DND-41 (cell line): ENCODE results near the gene SLC16A14.

Experiments used
- ATAC-seq: fragments of 200-7000 bp; cut with Tn5 transposase; 3 replicates; pipeline ENCODE4 v1.9.1; 2021; ENCODE audit warnings: low read depth; ENCODE audit not compliant: insufficient read depth
- DNase-seq: peaks from one replicate; pipeline ENCODE4 v3.0.0-alpha.2; 2020
- H2AFZ ChIP-seq: 2 replicates; pipeline ENCODE4 v1.6.0; 2012; ENCODE audit warnings: low read depth, low read length
- H3K27ac ChIP-seq: 2 replicates; pipeline ENCODE4 v1.5.1; 2012; ENCODE audit warnings: low read length, inconsistent platforms
- H3K27me3 ChIP-seq: fragments of 200-600 bp; sonication (generic); 2 replicates; pipeline ENCODE4 v1.6.0; 2012; ENCODE audit warnings: low read length, mild to moderate bottlenecking, inconsistent platforms; ENCODE audit not compliant: insufficient read depth, poor library complexity
- H3K36me3 ChIP-seq: 2 replicates; pipeline ENCODE4 v1.5.1; 2012; ENCODE audit warnings: low read length, inconsistent platforms; ENCODE audit not compliant: insufficient read depth
- H3K4me1 ChIP-seq: 2 replicates; pipeline ENCODE4 v1.5.1; 2012; ENCODE audit warnings: mild to moderate bottlenecking, low read length; ENCODE audit not compliant: insufficient read depth
- H3K4me2 ChIP-seq: 2 replicates; pipeline ENCODE4 v1.6.0; 2012; ENCODE audit warnings: mild to moderate bottlenecking, moderate library complexity, low read length, inconsistent platforms; ENCODE audit not compliant: insufficient read depth
- H3K4me3 ChIP-seq, 2 experiments: fragments of 200-600 bp in 1 of 2; shearing (Covaris generic) in 1 of 2; 2 replicates each; pipeline ENCODE4 v1.5.1; 2012 to 2016; ENCODE audit warnings: inconsistent platforms in 2 of 2, low read length in 2 of 2, mild to moderate bottlenecking in 2 of 2, low read depth in 1 of 2, moderate library complexity in 1 of 2
- H3K79me2 ChIP-seq: 2 replicates; pipeline ENCODE4 v1.6.0; 2012; ENCODE audit warnings: low read length, inconsistent platforms; ENCODE audit not compliant: insufficient read depth
- H3K9ac ChIP-seq: 2 replicates; pipeline ENCODE4 v1.6.0; 2012; ENCODE audit warnings: low read depth, mild to moderate bottlenecking, inconsistent platforms, low read length, moderate library complexity
- H3K9me3 ChIP-seq: 2 replicates; pipeline ENCODE4 v1.5.1; 2012; ENCODE audit warnings: low read length, moderate library complexity, mild to moderate bottlenecking, inconsistent platforms; ENCODE audit not compliant: insufficient read depth, severe bottlenecking
- H4K20me1 ChIP-seq: 2 replicates; pipeline ENCODE4 v1.6.0; 2012; ENCODE audit warnings: low read length; ENCODE audit not compliant: insufficient read depth
- CTCF ChIP-seq: IDR thresholded peaks from 2 replicates; pipeline ENCODE4 v1.5.1; 2012; ENCODE audit warnings: borderline replicate concordance, low read length, moderate library complexity, mild to moderate bottlenecking; ENCODE audit not compliant: poor library complexity, severe bottlenecking; ENCODE audit errors: extremely low read depth
- EZH2 ChIP-seq: IDR thresholded peaks from 3 replicates; pipeline ENCODE4 v1.6.1; 2012; ENCODE audit warnings: borderline replicate concordance, low read depth, mild to moderate bottlenecking, moderate library complexity, low read length, inconsistent platforms; ENCODE audit not compliant: severe bottlenecking

The SLC16A14 gene

GRCh38 chr2:230023313-230023712, 45.4 kb downstream of the SLC16A14 start:
- no peak for TF ChIP-seq CTCF
- TF ChIP-seq EZH2, result no peak
- Histone ChIP-seq H3K27ac (no peak overlapping the region), H3K4me2 (no peak overlapping the region), H3K4me3 (no peak overlapping the region), H3K9ac (no peak overlapping the region), H3K79me2 (no peaks in the 10 kb centered on the region), H3K9me3 (no peaks in the 10 kb centered on the region), H3K36me3 (no peaks in the 10 kb centered on the region), H4K20me1 (no peaks in the 10 kb centered on the region), H3K4me1 (no peaks in the 10 kb centered on the region), H3K27me3 (no peaks in the 10 kb centered on the region), H2AFZ (no peak overlapping the region)
- ATAC-seq (no peak), DNase-seq (no peak)

- Histone ChIP-seq H3K9me3 (no peaks in the 10 kb centered on the region), H3K79me2 (no peaks in the 10 kb centered on the region), H3K4me3 (no peak overlapping the region), H3K36me3 (no peaks in the 10 kb centered on the region), H3K9ac (no peak overlapping the region), H2AFZ (no peak overlapping the region), H4K20me1 (no peaks in the 10 kb centered on the region), H3K27ac (no peak overlapping the region), H3K27me3 (no peaks in the 10 kb centered on the region), H3K4me1 (no peaks in the 10 kb centered on the region), H3K4me2 (no peak overlapping the region)
- DNase-seq (no peak), ATAC-seq (no peak)
- TF ChIP-seq CTCF, result no peak
- no peak for TF ChIP-seq EZH2
These were observed 49.0 kb downstream of the SLC16A14 start for GRCh38 chr2:230019742-230020141.

GRCh38 chr2:230018153-230018552, 50.6 kb downstream of the SLC16A14 start:
- H3K4me3 ChIP-seq, result no peak overlapping the region
- H4K20me1 ChIP-seq, result no peaks in the 10 kb centered on the region
- H3K9me3 ChIP-seq, result no peaks in the 10 kb centered on the region
- no peak overlapping the region for H2AFZ ChIP-seq
- H3K4me1 ChIP-seq, result no peaks in the 10 kb centered on the region
- no peaks in the 10 kb centered on the region for H3K27me3 ChIP-seq
- H3K9ac ChIP-seq, result no peak overlapping the region
- H3K79me2 ChIP-seq, result no peaks in the 10 kb centered on the region
- no peaks in the 10 kb centered on the region for H3K36me3 ChIP-seq
- no peak overlapping the region for H3K4me2 ChIP-seq
- no peak overlapping the region for H3K27ac ChIP-seq
- TF ChIP-seq CTCF, result no peak
- DNase-seq (no peak), ATAC-seq (no peak)

GRCh38 chr2:230016844-230017243, 51.9 kb downstream of the SLC16A14 start:
- ATAC-seq, result no peak
- Histone ChIP-seq H3K27me3 (no peaks in the 10 kb centered on the region), H4K20me1 (no peaks in the 10 kb centered on the region), H3K4me2 (no peak overlapping the region), H3K9me3 (no peaks in the 10 kb centered on the region), H3K36me3 (no peaks in the 10 kb centered on the region), H3K9ac (no peak overlapping the region), H3K4me3 (no peak overlapping the region), H3K27ac (no peak overlapping the region), H2AFZ (no peak overlapping the region), H3K4me1 (no peaks in the 10 kb centered on the region), H3K79me2 (no peaks in the 10 kb centered on the region)
- no peak for TF ChIP-seq CTCF
- TF ChIP-seq EZH2, result no peak
- no peak for DNase-seq
